ENCODE data around the gene EVX2. TPM values are rescaled to one million over a fixed set of nuclear protein-coding genes. Genes with fewer than 3 reads are reported as not detected.
A peak's percentile ranks its signal among the peaks of the same experiment; 100 is the strongest.

The EVX2 gene
- total RNA-seq, 1 donor from 2014 or later: under 0.01 TPM

DNA sequence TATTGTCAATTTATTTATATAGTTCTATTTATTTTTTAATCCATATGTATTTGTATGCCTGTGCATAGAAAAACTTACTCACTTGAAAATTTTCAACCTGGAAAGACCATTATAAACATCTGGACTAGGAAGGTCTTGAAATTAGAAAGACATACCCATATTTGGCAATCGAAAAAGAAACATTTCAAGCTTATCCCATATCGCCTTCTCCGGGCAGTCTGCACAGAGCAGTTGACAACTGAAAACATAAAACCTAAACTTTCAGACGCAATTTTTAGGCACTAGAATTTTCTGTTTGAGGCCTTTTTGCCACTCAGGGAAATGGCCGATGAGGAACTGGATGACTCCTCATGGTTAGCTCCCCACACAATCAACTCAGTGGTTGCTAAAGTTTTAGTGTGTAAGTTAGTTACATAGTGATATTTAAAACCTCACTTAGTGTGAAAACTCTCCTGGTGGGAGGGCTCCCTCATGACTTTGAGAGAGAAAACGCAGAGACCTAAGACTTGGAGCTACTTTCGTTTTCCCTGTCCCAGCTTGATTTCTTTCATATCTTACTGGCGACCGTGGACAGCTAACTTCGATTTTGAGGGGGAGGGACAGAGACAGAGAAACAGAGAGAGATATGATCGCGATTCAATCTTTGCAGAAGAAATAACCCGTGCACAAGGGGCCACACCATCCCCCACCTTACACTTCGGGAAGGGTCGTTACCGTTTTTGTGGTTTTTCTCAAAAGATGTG, 12.7 kb upstream of the EVX2 start:
- Histone ChIP-seq H3K9ac (ENCODE audit: low read depth in 1 of 3, low read length in 3 of 3) (no peak overlapping the region), H3K9me3 (ENCODE audit: control insufficient read depth in 3 of 3, low read length in 3 of 3) (no peaks in the 10 kb centered on the region), H3K27me3 (ENCODE audit: control insufficient read depth in 3 of 3, insufficient read depth in 3 of 3, low read length in 3 of 3) (peaks cover 93 to 98% (median 96%) of the 10 kb centered on the region in 3 donors), H3K36me3 (ENCODE audit: control insufficient read depth in 3 of 3, insufficient read depth in 3 of 3, low read length in 3 of 3) (no peaks in the 10 kb centered on the region), H3K4me3 (ENCODE audit: low read length in 3 of 3) (peak overlapping the region; percentile 38 to 62 (median 39)), H3K27ac (ENCODE audit: low read depth, low read length) (no peak overlapping the region), H3K4me1 (ENCODE audit: control insufficient read depth in 3 of 3, insufficient read depth in 3 of 3, low read length in 3 of 3) (peaks cover 16 to 25% (median 24%) of the 10 kb centered on the region in 3 donors)

DNA sequence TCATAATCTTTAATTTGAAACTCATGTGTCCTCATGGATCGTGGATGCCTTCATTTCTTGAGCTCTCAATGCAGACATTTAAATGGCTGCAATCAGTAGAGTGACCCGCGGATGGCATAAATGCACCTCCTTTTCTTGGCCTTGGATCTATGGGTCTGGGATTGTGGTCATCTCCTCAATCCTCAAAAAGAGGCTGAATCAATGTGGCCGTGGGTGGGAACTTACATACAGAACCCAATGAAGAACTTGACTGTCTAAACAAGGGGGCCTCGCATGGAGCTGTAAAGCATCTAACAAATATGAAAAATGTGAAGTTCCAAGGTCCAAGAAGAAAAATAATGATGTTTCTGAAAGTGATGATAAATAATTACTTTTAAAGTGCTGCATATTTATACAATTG, 11.7 kb upstream of the EVX2 start:
- Histone ChIP-seq H3K36me3 (ENCODE audit: control insufficient read depth in 3 of 3, insufficient read depth in 3 of 3, low read length in 3 of 3) (no peaks in the 10 kb centered on the region), H3K9ac (ENCODE audit: low read depth in 1 of 3, low read length in 3 of 3) (no peak overlapping the region), H3K9me3 (ENCODE audit: control insufficient read depth in 3 of 3, low read length in 3 of 3) (no peaks in the 10 kb centered on the region), H3K4me3 (ENCODE audit: low read length in 3 of 3) (no peak overlapping the region), H3K27ac (ENCODE audit: low read depth, low read length) (no peak overlapping the region), H3K27me3 (ENCODE audit: control insufficient read depth in 3 of 3, insufficient read depth in 3 of 3, low read length in 3 of 3) (peaks cover 93 to 98% (median 96%) of the 10 kb centered on the region in 3 donors), H3K4me1 (ENCODE audit: control insufficient read depth in 3 of 3, insufficient read depth in 3 of 3, low read length in 3 of 3) (peaks cover 16 to 25% (median 24%) of the 10 kb centered on the region in 3 donors)

DNA sequence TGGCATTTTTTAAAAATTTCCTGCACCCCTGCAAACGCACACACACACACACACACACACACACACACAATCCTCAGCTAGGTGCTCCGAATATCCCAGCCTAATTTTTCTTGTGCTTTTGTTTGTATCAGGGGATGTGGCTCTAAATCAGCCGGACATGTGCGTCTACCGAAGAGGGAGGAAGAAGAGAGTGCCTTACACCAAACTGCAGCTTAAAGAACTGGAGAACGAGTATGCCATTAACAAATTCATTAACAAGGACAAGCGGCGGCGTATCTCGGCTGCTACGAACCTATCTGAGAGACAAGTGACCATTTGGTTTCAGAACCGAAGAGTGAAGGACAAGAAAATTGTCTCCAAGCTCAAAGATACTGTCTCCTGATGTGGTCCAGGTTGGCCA, 10.6 kb upstream of the EVX2 start:
- no peak overlapping the region for H3K27ac ChIP-seq (ENCODE audit: low read depth, low read length)
- H3K4me1 ChIP-seq (ENCODE audit: control insufficient read depth in 3 of 3, insufficient read depth in 3 of 3, low read length in 3 of 3): peaks cover 14 to 25% (median 21%) of the 10 kb centered on the region in 3 donors
- no peak overlapping the region for H3K4me3 ChIP-seq (ENCODE audit: low read length in 3 of 3)
- peaks cover 93 to 98% (median 96%) of the 10 kb centered on the region in 3 donors for H3K27me3 ChIP-seq (ENCODE audit: control insufficient read depth in 3 of 3, insufficient read depth in 3 of 3, low read length in 3 of 3)
- H3K36me3 ChIP-seq (ENCODE audit: control insufficient read depth in 3 of 3, insufficient read depth in 3 of 3, low read length in 3 of 3): no peaks in the 10 kb centered on the region
- H3K9ac ChIP-seq (ENCODE audit: low read depth in 1 of 3, low read length in 3 of 3): no peak overlapping the region
- no peaks in the 10 kb centered on the region for H3K9me3 ChIP-seq (ENCODE audit: control insufficient read depth in 3 of 3, low read length in 3 of 3)

DNA sequence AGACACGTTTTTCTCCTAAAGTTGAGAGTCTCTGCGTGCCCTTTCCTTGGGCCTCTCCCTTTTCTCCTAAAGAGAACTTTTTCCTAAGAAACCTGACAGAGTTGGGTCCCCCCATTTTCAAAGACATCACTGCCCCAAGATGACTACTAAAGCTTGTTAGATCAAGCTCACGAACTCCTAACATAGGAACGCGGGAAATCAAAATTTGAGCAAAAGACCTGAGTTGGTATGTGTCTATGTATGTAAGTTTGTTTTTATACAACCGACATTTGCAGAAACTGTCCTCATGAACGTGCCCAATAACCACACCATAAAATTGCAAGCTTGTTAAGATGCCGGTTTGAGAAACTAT, 10.1 kb upstream of the EVX2 start:
- Histone ChIP-seq H3K27me3 (ENCODE audit: control insufficient read depth in 3 of 3, insufficient read depth in 3 of 3, low read length in 3 of 3) (peaks cover 93 to 98% (median 95%) of the 10 kb centered on the region in 3 donors), H3K36me3 (ENCODE audit: control insufficient read depth in 3 of 3, insufficient read depth in 3 of 3, low read length in 3 of 3) (no peaks in the 10 kb centered on the region), H3K9me3 (ENCODE audit: control insufficient read depth in 3 of 3, low read length in 3 of 3) (no peaks in the 10 kb centered on the region), H3K4me1 (ENCODE audit: control insufficient read depth in 3 of 3, insufficient read depth in 3 of 3, low read length in 3 of 3) (peaks cover 14 to 25% (median 21%) of the 10 kb centered on the region in 3 donors), H3K9ac (ENCODE audit: low read depth in 1 of 3, low read length in 3 of 3) (no peak overlapping the region), H3K27ac (ENCODE audit: low read depth, low read length) (no peak overlapping the region), H3K4me3 (ENCODE audit: low read length in 3 of 3) (no peak overlapping the region)

GRCh38 chr2:176093145-176093897, 9.6 kb upstream of the EVX2 start:
- H3K36me3 ChIP-seq (ENCODE audit: control insufficient read depth in 3 of 3, insufficient read depth in 3 of 3, low read length in 3 of 3): no peaks in the 10 kb centered on the region
- no peak overlapping the region for H3K9ac ChIP-seq (ENCODE audit: low read depth in 1 of 3, low read length in 3 of 3)
- H3K27ac ChIP-seq (ENCODE audit: low read depth, low read length): no peak overlapping the region
- H3K4me3 ChIP-seq (ENCODE audit: low read length in 3 of 3): peak overlapping the region in 2 of 3 donors; percentile 54 to 56
- H3K27me3 ChIP-seq (ENCODE audit: control insufficient read depth in 3 of 3, insufficient read depth in 3 of 3, low read length in 3 of 3): peaks cover 93 to 98% (median 95%) of the 10 kb centered on the region in 3 donors
- H3K9me3 ChIP-seq (ENCODE audit: control insufficient read depth in 3 of 3, low read length in 3 of 3): no peaks in the 10 kb centered on the region
- peaks cover 17 to 23% (median 23%) of the 10 kb centered on the region in 3 donors for H3K4me1 ChIP-seq (ENCODE audit: control insufficient read depth in 3 of 3, insufficient read depth in 3 of 3, low read length in 3 of 3)

DNA sequence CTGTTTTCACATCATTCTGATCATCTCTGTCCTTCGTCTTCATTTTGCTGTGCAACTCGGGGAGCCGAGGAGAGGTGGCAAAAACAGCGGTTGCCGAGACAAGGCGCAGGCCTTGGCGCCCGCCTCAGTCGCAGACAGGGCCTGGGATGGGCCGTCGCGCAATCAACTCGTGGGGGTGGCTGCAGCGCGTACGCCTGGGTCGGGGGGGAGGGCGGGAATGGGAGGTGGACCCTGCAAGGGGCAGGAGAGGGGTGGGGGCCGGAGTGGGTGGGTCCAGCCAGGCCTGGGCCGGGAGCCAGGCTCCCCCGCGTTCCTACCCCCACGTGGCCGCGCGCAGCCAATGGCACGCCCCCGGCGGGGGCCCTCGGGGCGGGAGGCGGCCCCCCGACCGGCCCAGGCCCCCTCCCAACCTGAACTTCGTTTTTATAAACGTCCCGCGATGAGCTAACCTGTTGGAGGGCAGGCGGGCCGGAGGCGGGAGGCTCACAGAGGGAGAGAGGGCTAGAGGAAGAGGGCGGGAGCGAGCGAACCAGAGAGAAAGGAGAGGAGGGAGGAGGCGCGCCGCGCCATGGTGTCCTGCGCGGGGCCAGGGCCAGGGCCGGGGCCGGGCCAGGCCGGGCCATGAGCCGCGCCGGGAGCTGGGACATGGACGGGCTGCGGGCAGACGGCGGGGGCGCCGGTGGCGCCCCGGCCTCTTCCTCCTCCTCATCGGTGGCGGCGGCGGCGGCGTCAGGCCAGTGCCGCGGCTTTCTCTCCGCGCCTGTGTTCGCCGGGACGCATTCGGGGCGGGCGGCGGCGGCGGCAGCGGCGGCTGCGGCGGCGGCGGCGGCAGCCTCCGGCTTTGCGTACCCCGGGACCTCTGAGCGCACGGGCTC, 8.7 kb upstream of the EVX2 start, which contains the start of gene HOXD13:
Gene HOXD13 (plus strand): TSS at position 452 of the 875 bp plus-strand sequence. CDS start 170 bp downstream, at position 622.
- Histone ChIP-seq H3K36me3 (ENCODE audit: control insufficient read depth in 3 of 3, insufficient read depth in 3 of 3, low read length in 3 of 3) (no peaks in the 10 kb centered on the region), H3K27ac (ENCODE audit: low read depth, low read length) (no peak within 1 kb of the TSS), H3K4me3 (ENCODE audit: low read length in 3 of 3) (peak within 1 kb of the TSS in 2 of 3 donors; percentile 54 to 56), H3K9me3 (ENCODE audit: control insufficient read depth in 3 of 3, low read length in 3 of 3) (no peaks in the 10 kb centered on the region), H3K9ac (ENCODE audit: low read depth in 1 of 3, low read length in 3 of 3) (no peak within 1 kb of the TSS), H3K4me1 (ENCODE audit: control insufficient read depth in 3 of 3, insufficient read depth in 3 of 3, low read length in 3 of 3) (peaks cover 21 to 23% (median 23%) of the 10 kb centered on the region in 3 donors), H3K27me3 (ENCODE audit: control insufficient read depth in 3 of 3, insufficient read depth in 3 of 3, low read length in 3 of 3) (peaks cover 93 to 98% (median 95%) of the 10 kb centered on the region in 3 donors)

DNA sequence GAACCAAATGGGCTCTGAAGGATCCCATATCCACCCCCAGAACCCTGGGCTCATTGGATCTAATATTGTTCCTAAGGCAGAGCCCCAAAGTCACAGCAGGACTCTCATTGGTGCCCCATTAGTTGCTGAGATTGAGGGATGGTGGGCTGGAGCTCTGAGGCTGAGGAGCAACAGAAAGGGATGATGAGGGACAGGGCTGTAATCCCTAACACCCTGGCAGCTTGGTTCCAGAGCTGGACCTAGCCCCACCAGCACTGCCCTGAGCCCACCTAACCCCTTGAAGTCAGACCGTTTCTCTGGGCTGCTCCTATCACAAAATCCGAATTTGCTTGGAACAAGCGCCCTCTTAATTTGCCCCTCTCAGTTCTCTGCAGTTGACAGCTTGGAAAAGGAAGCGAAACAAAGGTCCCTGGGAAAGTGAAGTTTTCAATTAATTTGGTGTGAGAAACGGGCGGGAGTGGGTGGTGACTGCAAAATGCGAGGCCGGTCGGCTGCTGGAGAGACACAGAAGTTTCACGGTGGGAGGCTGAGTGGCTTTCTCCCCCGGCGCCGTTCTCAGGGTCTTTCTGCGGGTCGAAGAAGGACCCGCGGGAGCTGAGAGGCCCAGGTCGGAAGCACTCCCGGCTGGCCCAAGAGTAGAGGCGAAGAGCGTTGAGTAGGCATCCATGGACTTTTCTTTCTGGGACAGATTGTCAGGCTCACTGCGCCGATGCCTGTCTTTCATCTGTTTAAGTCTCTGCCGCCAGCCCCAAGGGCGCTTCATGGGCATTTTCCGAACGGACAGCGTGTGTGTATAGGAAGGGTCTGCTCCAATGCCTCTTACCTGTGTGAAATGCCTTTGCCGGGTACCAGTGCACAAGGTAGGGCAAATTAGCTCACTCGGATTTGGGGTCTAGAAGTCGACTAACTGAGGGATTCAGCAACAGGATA, 7.8 kb upstream of the EVX2 start:
- Histone ChIP-seq H3K27me3 (ENCODE audit: control insufficient read depth in 3 of 3, insufficient read depth in 3 of 3, low read length in 3 of 3) (peaks cover 92 to 95% (median 94%) of the 10 kb centered on the region in 3 donors), H3K9ac (ENCODE audit: low read depth in 1 of 3, low read length in 3 of 3) (no peak overlapping the region), H3K9me3 (ENCODE audit: control insufficient read depth in 3 of 3, low read length in 3 of 3) (no peaks in the 10 kb centered on the region), H3K4me1 (ENCODE audit: control insufficient read depth in 3 of 3, insufficient read depth in 3 of 3, low read length in 3 of 3) (peaks cover 12 to 14% (median 14%) of the 10 kb centered on the region in 3 donors), H3K36me3 (ENCODE audit: control insufficient read depth in 3 of 3, insufficient read depth in 3 of 3, low read length in 3 of 3) (no peaks in the 10 kb centered on the region), H3K4me3 (ENCODE audit: low read length in 3 of 3) (no peak overlapping the region), H3K27ac (ENCODE audit: low read depth, low read length) (no peak overlapping the region)

DNA sequence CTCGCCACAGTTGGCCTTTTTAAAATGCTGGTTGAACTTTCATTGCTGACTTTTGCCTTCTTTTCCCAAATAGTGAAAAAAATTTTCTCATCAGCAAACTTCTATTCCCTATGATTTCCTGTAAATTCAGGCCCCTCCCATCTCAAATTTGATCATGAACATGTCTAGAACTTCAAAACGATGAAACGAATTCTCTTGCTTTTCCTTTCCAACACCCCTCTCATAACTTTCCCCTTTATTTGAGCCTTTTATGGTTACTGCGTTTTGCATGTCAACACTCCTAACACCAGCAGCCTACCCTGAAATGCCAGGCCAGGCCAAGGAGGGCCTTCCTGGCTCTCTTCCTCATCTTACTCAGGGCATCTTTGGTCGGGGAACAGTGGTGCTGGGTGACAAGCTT, 7.1 kb upstream of the EVX2 start:
- Histone ChIP-seq H3K4me1 (ENCODE audit: control insufficient read depth in 3 of 3, insufficient read depth in 3 of 3, low read length in 3 of 3) (peaks cover 14 to 17% (median 16%) of the 10 kb centered on the region in 3 donors), H3K36me3 (ENCODE audit: control insufficient read depth in 3 of 3, insufficient read depth in 3 of 3, low read length in 3 of 3) (no peaks in the 10 kb centered on the region), H3K27me3 (ENCODE audit: control insufficient read depth in 3 of 3, insufficient read depth in 3 of 3, low read length in 3 of 3) (peaks cover 93 to 95% (median 94%) of the 10 kb centered on the region in 3 donors), H3K4me3 (ENCODE audit: low read length in 3 of 3) (no peak overlapping the region), H3K27ac (ENCODE audit: low read depth, low read length) (no peak overlapping the region), H3K9ac (ENCODE audit: low read depth in 1 of 3, low read length in 3 of 3) (no peak overlapping the region), H3K9me3 (ENCODE audit: control insufficient read depth in 3 of 3, low read length in 3 of 3) (no peaks in the 10 kb centered on the region)
